Cardiac septum (tissue), 1 donor: Measurements from ENCODE around the gene SH3RF3. TPM values are rescaled to one million over a fixed set of nuclear protein-coding genes. Genes with fewer than 3 reads are reported as not detected.

Experiments
- DNase-seq: peaks from one replicate; pipeline ENCODE4 v3.0.0-alpha.2; 2020; ENCODE audit warnings: low spot score
- intact Hi-C: fragments of 100-400 bp; cut with DNase I; formaldehyde crosslinking; loops from one replicate; pipeline ENCODE4 v1.14.0; 2022
- long read RNA-seq: library from polyadenylated mRNA; unstranded; transcript quantifications from one replicate; pipeline ENCODE4 v2.0.0, GENCODE V29; 2021
- total RNA-seq: library from RNA; stranded (reverse); fragmentation: NEBNext Ultra II Directional; extraction: Animal tissue kit (Norgen Biotek cat#: 25700); gene quantifications from one replicate; pipeline ENCODE4 v1.2.1, GENCODE V29; 2021
- donor health status: DM: no; HTN: no; CAD: no.

SH3RF3 gene
- 11.2 TPM for total RNA-seq
- long read RNA-seq, partial matches to known transcripts = 27 of 47 reads
- long read RNA-seq, other reads (novel, unspliced or antisense) = 20 of 47 reads

DNA sequence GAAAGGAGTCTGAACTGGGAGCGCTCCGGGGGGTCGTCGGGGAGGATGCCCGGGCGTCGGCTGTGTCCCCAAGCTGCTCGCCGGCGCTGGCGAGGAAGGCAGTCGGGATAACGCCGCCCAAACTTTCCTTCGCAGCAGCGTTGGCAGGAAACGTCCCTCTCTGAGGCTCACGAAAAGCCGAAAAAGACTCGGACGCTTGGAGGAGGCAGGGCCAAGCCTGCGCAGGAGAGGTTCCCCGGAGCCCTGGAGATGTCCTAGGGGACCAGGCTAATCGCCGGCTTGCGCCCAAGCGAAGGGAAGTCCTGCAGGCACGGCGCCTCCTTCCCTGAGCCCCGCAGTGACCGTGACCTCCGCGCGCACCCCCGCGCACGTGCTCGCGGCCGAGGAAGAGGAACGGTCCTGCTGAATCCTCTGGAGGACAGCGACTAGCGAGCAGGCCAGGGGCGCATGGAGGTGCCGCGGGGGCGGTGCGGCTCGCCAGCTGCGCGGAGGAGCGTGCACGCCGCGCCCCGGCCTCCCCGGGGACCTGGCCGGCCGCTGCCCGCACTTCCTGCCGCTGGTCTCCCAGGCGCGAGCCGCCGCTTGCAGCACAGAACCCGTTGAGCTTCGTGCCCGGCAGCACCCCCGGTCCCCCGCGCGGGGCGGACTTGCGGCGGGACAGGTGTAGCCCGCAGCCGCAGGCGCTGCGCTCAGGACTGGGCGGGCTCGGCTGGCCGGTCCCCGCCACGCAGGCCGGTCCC, at the start of gene SH3RF3:
TSS of gene SH3RF3 (plus strand) at position 590 of the 740 bp plus-strand sequence.
- DNase-seq = peak; percentile 91
- intact Hi-C loops = loop anchor here (1.0 to 5.0 kb wide), 5 partner anchors 72 to 382 kb away; no protein-coding TSS in a partner anchor

DNA sequence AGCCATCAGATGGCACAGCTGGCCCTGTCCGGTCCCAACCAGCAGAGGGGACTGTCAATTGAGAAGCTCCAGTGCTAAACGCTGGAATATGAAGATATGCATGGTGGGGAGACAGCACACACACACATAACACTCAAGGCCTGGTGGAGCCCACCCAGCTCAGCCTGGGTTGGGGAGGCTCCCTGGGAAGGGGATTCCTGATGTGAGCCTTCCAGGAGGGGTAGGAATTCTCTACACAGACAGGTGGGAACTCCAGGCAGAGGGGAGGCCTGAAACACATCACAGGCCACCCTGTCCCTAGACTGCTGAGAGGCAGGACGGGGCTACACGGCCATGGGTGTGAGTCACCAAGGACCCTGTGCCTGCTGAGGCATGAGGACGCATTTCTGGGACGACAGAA, 49.4 kb upstream of the SH3RF3 start:
- no peak for DNase-seq
- intact Hi-C loops = no loop called here

DNA sequence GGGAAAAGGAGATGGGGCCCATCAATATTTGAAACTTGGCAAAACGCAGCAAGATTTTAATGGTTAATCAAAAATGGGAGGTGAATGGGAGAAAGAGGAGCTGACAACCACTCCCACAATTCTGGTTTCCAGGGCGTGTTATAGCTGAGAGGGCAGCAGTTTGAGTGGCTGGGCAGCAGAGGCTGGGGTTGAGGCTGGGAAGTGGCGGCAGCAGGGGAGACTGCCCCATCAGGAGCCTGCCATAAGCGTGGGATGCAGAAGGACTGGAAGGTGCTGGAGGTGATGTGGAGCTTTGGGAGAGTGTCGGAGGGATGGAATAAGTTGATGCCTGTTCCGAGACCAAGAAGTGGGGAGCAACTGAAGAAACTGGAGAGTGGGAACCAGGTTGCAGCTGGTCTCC, 48.9 kb upstream of the SH3RF3 start:
- intact Hi-C loops = no loop called here
- DNase-seq = no peak

- DNase-seq = no peak
- intact Hi-C loops = no loop called here
These were observed 48.2 kb upstream of the SH3RF3 start for GRCh38 chr2:109080757-109081156.

GRCh38 chr2:109081374-109081773, 47.6 kb upstream of the SH3RF3 start:
- intact Hi-C loops = no loop called here
- no peak for DNase-seq

- no peak for DNase-seq
- intact Hi-C loops = no loop called here
These were observed 45.2 kb upstream of the SH3RF3 start for GRCh38 chr2:109083771-109084170.

DNA sequence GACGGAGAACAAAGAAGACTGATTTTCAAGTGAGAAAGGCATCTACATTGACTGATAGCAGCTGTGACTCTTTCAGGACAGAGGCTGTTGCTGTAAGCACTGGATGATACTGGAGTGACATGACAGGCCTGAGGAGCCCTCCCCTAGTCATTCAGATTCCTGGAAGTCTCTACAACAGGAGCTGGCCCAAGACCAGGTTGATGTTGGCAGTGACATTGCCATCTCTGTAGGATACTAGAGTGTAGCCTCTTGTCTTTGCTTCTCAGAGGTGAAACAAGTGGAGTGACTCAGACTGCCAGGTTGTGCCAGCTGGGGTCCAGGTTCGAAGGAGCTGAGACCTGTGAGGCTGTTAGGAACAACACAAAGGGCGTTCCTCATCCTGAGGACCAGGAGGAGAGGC, 44.7 kb upstream of the SH3RF3 start:
- intact Hi-C loops = no loop called here
- no peak for DNase-seq

- peak; percentile 62 for DNase-seq
- intact Hi-C loops = no loop called here
These were observed 42.9 kb upstream of the SH3RF3 start for GRCh38 chr2:109085912-109086742.

- intact Hi-C loops = no loop called here
These were observed 42.3 kb upstream of the SH3RF3 start for GRCh38 chr2:109086743-109087020.

DNA sequence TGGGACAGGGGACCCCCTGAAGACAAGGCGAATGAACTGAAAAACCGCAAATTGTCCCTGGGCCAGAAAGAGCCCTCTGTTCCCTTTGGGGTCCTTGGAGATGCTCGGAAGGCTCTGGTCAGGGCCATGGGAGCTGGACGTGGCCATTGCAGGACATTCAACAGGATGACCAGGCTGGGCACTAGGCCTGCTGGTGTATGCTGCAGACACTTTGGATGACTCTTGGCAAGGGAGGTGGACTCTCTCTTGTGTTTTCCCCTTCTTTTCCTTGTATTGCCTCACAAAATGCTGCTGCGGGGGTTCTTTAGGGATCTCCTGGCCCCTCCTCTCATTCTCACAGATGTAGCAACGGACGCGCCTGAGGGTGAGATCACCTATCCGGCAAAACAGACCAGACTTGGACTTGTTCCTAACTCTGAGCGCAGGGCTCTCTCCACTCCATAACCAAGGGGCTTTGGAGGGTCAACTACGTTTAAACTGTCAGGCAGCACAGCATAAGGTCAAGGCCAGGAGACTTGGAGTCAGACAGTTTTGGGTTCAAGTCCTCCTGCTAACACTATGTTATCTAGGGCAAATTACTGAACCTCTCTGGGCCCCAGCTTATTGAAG, 41.8 kb upstream of the SH3RF3 start:
- intact Hi-C loops = no loop called here
- DNase-seq = peak; percentile 59

More at GRCh38 chr2:109086743-109087020, 42.3 kb upstream of the SH3RF3 start:
- DNase-seq = no peak

DNA sequence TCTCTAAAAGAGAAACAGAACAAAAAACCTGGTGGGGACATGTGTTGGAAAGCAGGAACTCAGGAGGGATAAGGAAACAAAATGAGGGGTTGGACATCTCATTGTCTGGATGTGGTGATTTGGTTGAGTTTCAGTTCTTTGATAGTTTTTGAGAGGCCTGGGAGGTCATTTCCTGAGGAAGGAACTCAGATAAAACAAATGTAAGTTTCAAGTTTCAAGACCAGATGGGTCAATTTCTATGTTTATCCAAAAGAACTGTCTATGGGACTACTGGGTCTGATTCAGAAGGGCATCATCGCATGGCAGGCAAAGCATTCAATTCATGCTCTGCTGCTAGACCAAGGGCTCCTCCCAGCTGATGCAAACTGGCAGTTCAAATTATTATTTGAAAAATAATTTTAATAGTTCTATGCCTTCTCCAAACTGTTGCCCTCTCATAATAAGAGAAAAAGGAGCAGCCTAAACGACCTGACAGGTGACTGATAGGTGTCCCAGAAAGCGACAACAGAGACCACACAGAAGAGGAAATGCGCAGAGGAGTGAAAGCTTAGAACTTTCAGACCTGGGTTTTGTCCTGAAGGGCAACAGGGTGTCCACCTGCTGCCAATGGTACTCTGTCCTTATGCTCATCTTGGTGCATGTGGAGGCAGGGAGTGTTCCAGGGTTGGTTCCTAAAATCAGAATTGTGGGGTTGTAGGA, 39.3 kb upstream of the SH3RF3 start:
- DNase-seq = no peak
- intact Hi-C loops = no loop called here

DNA sequence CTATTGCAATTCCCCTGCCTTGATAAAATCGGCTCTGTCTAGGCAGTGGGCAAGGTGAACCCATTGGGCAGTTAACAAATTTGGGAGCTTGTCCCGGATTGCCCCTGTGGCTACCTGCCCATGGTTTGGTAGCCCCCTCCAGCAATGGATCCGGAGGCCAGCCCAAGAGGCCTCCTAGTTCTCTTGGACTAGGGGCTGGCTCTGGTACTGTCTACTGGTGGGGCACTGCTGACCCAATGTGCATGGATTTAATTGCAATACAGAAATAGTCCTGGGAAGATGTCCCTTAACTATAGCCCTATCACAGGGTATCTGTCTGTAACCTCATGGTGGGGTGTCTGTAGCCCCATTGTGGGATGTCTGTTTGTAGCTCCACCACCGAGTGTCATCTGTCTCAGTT, 37.5 kb upstream of the SH3RF3 start:
- intact Hi-C loops = no loop called here

GRCh38 chr2:109094144-109094543, 34.9 kb upstream of the SH3RF3 start:
- intact Hi-C loops = no loop called here
- no peak for DNase-seq

More for the DNA sequence above, 37.5 kb upstream of the SH3RF3 start:
- no peak for DNase-seq

GRCh38 chr2:109098251-109098920, 30.6 kb upstream of the SH3RF3 start:
- no peak for DNase-seq
- intact Hi-C loops = no loop called here

DNA sequence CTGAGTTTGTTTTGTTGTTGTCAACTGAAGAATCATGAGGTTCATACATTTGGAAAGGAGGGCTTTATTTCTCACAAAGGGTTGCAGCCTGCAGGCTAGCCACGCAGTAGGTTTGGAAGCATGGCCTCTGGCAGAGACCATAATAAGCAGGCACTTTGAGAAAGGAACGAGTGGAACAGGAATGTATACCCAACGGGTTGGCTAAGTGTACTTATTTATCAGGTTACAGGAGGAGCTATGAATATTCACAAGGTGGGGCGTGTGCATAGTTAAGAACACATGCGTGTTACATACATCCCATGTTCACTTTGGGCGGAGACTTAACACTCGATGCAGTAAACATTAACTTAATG, 30.1 kb upstream of the SH3RF3 start:
- no peak for DNase-seq
- intact Hi-C loops = no loop called here

DNA sequence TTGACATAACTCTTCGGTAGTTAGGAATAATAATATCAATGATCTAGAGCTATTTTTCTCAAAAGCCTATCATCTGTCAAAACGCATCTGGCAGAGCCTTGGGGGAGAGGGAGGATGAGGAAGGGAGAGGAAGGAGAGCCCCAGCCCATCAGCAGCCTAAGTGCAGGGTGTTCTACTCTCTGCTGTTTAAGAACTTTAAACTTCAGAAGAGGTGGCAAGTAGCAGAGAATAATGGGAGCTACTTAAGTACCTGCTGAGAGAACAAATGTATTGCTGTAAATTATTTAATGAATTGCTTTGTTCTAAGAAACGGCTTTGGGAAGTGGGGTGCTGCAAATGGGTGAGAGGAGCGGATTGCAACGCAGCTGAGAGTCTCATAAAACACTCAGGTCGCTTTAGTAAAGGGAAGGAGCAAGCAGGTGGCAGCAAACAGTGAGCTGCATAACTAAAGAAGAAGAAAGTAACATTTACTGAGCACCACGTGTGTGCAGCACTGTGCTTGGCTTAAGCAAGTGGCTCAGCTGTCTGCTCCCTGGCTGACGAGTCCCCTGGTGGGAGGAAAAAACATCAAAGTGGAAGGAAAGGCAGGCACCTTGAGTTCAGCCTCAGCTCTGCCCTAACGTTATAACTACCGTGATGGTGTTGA, 26.3 kb upstream of the SH3RF3 start:
- intact Hi-C loops = no loop called here
- DNase-seq = no peak

- intact Hi-C loops = no loop called here
- DNase-seq = no peak
These were observed 23.9 kb upstream of the SH3RF3 start for GRCh38 chr2:109105113-109105512.

- peak; percentile 49 for DNase-seq
- intact Hi-C loops = no loop called here
These were observed 20.3 kb upstream of the SH3RF3 start for GRCh38 chr2:109108740-109109139.

DNA sequence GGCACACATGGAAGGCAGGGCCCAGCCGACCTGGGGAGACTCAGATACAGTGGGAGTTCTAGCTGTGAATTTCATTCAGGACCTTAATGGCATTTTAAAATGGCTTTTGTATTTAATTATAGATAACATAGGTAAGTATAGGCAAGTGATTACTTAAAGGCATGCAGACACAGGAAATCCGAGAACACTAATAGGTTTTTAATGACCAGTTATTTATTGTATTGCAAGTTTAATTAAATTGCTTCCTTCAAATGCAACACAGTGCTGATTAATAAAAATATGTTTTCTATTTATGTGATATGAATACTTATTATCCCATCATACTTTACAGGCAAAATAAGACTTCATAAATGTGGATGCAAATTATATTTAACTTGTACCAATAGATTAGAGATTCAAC, 19.7 kb upstream of the SH3RF3 start:
- intact Hi-C loops = no loop called here

More for the DNA sequence above, 19.7 kb upstream of the SH3RF3 start:
- peak; percentile 15 for DNase-seq
